ENCODE results near the gene POLR3C.
A peak's percentile ranks its signal among the peaks of the same experiment; 100 is the strongest.
"Not testable (repeated sequence)": the region's sequence is repeated elsewhere in the genome, so short reads cannot be mapped to it uniquely, and the experiment has no call there.

Gene POLR3C

DNA sequence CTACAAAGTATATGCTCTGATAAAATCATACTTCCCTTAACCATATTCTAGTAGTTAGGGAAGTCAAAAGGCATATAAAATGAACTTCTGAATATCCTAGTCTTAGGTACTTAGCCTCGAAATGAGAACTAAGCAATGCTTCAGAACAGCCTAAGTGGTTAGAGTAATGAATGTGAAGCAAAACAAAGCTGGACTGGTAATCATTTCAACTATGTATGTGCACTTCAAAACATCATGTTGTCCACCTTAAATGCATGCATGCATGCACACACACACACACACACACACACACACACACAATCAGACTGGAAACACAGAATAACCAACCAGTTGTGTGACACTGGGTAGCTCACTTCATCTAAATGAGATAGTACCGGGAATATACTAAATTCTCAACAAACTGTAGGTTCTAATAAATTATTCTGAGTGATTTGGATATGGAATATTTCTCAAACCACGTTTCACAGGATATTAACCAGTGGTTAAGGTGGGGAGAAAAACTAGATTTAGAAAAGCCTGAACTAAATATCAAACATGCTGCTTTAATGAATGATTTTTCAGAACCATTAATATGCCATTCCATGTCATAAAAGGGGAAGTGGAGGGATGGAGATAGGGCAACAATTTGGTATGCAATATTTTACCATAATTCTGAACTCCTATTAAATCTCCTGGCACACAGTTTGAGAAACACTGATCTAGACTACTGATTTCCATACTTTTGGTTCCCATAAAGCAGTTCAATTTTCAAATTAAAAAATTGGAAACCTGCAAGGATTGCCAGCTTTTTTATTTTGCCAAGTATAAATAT is 19.6 kb upstream of the POLR3C start:
- Histone ChIP-seq H3K27me3 (ENCODE audit: insufficient read depth, poor library complexity, severe bottlenecking) (no peaks in the 10 kb centered on the region), H3K9me3 (ENCODE audit: severe bottlenecking) (no peaks in the 10 kb centered on the region), H3K4me1 (ENCODE audit: insufficient read depth, poor library complexity, severe bottlenecking) (peaks cover 5% of the 10 kb centered on the region), H3K36me3 (ENCODE audit: low read depth) (peaks cover 5% of the 10 kb centered on the region; the same call in 1 of the 2 replicates), H3K4me3 (ENCODE audit: severe bottlenecking) (no peak overlapping the region), H3K27ac (ENCODE audit: poor library complexity, severe bottlenecking) (no peak overlapping the region)
- no peak for ATAC-seq (ENCODE audit: low read depth)
- TF ChIP-seq, protein P1, sequence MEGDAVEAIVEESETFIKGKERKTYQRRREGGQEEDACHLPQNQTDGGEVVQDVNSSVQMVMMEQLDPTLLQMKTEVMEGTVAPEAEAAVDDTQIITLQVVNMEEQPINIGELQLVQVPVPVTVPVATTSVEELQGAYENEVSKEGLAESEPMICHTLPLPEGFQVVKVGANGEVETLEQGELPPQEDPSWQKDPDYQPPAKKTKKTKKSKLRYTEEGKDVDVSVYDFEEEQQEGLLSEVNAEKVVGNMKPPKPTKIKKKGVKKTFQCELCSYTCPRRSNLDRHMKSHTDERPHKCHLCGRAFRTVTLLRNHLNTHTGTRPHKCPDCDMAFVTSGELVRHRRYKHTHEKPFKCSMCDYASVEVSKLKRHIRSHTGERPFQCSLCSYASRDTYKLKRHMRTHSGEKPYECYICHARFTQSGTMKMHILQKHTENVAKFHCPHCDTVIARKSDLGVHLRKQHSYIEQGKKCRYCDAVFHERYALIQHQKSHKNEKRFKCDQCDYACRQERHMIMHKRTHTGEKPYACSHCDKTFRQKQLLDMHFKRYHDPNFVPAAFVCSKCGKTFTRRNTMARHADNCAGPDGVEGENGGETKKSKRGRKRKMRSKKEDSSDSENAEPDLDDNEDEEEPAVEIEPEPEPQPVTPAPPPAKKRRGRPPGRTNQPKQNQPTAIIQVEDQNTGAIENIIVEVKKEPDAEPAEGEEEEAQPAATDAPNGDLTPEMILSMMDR (IDR thresholded peaks at IDR 0.05; ENCODE audit: poor library complexity, severe bottlenecking), result no peak
- DNase-seq (ENCODE audit: low spot score), result no peak

DNA sequence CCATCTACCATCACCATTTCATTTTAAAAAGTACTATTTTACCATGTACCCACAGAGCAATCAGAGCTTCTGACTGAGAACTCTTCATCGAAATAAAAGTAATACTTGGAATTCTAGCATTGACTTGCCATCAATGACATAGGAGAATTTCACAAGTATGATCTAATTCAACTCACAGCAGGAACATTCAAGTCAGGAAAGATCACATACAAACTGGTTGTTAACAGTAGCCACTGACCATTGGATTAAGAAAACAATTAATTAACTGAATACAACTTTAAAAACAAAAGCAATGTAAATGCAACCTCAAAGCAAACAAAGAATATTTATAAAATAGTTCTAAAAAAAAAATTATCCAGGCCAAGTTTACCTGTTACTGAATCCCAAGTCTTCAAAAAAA is 18.9 kb upstream of the POLR3C start:
- TF ChIP-seq, protein P1 (IDR thresholded peaks at IDR 0.05; ENCODE audit: poor library complexity, severe bottlenecking), result no peak
- no peak overlapping the region for H3K27ac ChIP-seq (ENCODE audit: poor library complexity, severe bottlenecking)

DNA sequence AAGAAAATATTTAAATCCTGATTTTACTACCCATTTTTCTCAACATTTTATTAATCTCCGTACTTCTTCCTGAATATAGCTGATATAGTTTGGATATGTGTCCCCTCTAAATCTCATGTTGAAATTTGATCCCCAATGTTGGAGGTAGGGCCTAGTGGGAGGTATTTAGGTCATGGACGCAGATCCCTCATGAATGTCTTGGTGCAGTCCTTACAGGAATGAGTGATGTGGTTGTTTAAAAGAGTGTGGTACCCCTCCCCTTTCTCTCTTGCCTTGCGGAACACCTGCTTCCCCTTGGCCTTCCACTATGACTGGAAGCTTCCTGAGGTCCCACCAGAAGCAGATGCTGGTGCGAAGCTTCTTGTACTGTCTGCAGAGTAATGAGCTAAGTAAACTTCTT is 17.6 kb upstream of the POLR3C start:
- DNase-seq (ENCODE audit: low spot score), result no peak
- H3K27me3 ChIP-seq (ENCODE audit: insufficient read depth, poor library complexity, severe bottlenecking), result no peaks in the 10 kb centered on the region
- no peaks in the 10 kb centered on the region for H3K9me3 ChIP-seq (ENCODE audit: severe bottlenecking)
- TF ChIP-seq, protein P1 (IDR thresholded peaks at IDR 0.05; ENCODE audit: poor library complexity, severe bottlenecking), result no peak
- peaks cover 5% of the 10 kb centered on the region; the same call in 1 of the 2 replicates for H3K36me3 ChIP-seq (ENCODE audit: low read depth)
- H3K4me3 ChIP-seq (ENCODE audit: severe bottlenecking), result no peak overlapping the region
- peaks cover 5% of the 10 kb centered on the region for H3K4me1 ChIP-seq (ENCODE audit: insufficient read depth, poor library complexity, severe bottlenecking)
- no peak for ATAC-seq (ENCODE audit: low read depth)
- H3K27ac ChIP-seq (ENCODE audit: poor library complexity, severe bottlenecking), result no peak overlapping the region

More for the DNA sequence above, 18.9 kb upstream of the POLR3C start:
- no peaks in the 10 kb centered on the region for H3K27me3 ChIP-seq (ENCODE audit: insufficient read depth, poor library complexity, severe bottlenecking)
- no peak overlapping the region for H3K4me3 ChIP-seq (ENCODE audit: severe bottlenecking)
- no peaks in the 10 kb centered on the region for H3K9me3 ChIP-seq (ENCODE audit: severe bottlenecking)
- DNase-seq (ENCODE audit: low spot score) (no peak), ATAC-seq (ENCODE audit: low read depth) (no peak)
- peaks cover 5% of the 10 kb centered on the region; the same call in 1 of the 2 replicates for H3K36me3 ChIP-seq (ENCODE audit: low read depth)
- H3K4me1 ChIP-seq (ENCODE audit: insufficient read depth, poor library complexity, severe bottlenecking), result peaks cover 5% of the 10 kb centered on the region

DNA sequence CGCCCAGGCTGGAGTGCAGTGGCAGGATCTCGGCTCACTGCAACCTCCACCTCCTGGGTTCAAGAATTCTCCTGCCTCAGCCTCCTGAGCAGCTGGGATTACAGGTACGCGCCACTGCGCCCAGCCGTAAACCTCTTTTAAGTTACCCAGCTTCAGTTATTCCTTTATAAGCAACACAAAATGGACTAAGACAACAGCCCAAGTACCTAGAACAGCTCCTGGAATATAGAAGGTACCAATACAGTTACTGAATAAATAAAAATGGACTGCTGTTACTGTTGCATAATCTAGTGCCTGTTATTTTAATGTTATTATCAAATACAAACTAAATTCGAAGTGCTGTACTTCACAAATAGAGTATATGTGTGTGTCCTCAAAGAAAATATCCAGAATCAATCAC is 17.2 kb upstream of the POLR3C start:
- no peak overlapping the region for H3K4me3 ChIP-seq (ENCODE audit: severe bottlenecking)
- peaks cover 5% of the 10 kb centered on the region; the same call in 1 of the 2 replicates for H3K36me3 ChIP-seq (ENCODE audit: low read depth)
- H3K9me3 ChIP-seq (ENCODE audit: severe bottlenecking), result no peaks in the 10 kb centered on the region
- no peak for DNase-seq (ENCODE audit: low spot score)
- ATAC-seq (ENCODE audit: low read depth), result no peak
- peaks cover 5% of the 10 kb centered on the region for H3K4me1 ChIP-seq (ENCODE audit: insufficient read depth, poor library complexity, severe bottlenecking)
- TF ChIP-seq, protein P1 (IDR thresholded peaks at IDR 0.05; ENCODE audit: poor library complexity, severe bottlenecking), result no peak
- H3K27me3 ChIP-seq (ENCODE audit: insufficient read depth, poor library complexity, severe bottlenecking), result no peaks in the 10 kb centered on the region
- H3K27ac ChIP-seq (ENCODE audit: poor library complexity, severe bottlenecking), result no peak overlapping the region

DNA sequence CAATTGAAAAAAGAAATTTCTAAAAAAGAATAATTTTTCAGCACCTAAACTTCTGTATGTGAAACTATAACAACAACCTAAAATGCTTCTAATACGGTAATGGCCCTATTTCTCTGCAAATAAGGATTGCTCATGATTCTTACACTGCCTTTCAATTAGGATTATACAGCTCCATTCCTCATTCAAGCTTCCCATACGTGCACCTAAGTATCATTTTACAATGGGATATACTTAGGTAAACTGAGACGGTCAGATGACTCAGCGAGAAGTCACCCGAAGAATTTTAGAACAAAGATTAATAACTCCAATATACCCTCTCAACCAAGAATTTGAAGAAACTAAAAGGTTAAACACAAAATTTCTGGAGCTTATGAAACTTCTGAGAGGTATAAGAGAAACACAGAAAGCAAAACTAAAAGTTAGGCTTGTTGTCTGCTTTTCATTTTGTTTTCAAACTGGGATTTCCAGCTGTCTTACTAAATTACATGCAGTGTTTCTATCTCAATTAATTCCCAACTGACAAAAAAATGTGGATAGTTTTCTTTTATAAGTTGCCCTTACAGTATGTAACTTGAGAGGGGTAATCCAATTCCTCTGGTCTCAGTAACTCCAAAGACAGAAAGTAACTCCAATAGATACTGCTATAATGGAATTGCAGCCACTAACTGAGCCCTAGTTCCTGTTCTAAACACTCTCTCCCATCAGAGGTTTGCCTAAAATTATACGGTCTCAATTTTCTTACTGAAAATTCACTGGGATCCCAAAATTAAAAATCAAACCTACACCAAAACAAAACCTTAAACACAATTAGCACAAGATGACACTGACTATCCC is 10.8 kb upstream of the POLR3C start:
- not testable (repeated sequence) for H3K4me1 ChIP-seq (ENCODE audit: insufficient read depth, poor library complexity, severe bottlenecking); H3K36me3 ChIP-seq (ENCODE audit: low read depth); H3K27me3 ChIP-seq (ENCODE audit: insufficient read depth, poor library complexity, severe bottlenecking); DNase-seq (ENCODE audit: low spot score); H3K27ac ChIP-seq (ENCODE audit: poor library complexity, severe bottlenecking); H3K4me3 ChIP-seq (ENCODE audit: severe bottlenecking); H3K9me3 ChIP-seq (ENCODE audit: severe bottlenecking)
- peak; percentile 92 for ATAC-seq (ENCODE audit: low read depth)

DNA sequence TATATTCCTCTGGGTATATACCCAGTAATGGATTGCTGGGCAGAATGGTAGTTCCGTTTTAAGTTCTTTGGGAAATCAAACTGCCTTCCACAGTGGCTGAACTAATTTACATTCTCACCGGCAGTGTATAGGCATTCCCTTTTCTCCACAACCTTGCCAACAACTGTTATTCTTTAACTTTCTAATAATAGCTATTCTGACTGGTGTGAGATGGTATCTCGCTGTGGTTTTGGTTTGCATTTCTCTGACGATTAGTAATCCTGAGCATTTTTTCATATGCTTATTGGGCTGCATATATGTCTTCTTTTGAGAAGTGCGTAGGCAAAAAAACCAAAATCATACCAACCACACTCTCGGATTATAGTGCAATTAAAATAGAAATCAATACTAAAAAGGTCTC is 5.9 kb upstream of the POLR3C start:
- H3K4me1 ChIP-seq (ENCODE audit: insufficient read depth, poor library complexity, severe bottlenecking); H3K36me3 ChIP-seq (ENCODE audit: low read depth); DNase-seq (ENCODE audit: low spot score); H3K27me3 ChIP-seq (ENCODE audit: insufficient read depth, poor library complexity, severe bottlenecking); H3K9me3 ChIP-seq (ENCODE audit: severe bottlenecking); H3K4me3 ChIP-seq (ENCODE audit: severe bottlenecking); H3K27ac ChIP-seq (ENCODE audit: poor library complexity, severe bottlenecking): not testable (repeated sequence)
- ATAC-seq (ENCODE audit: low read depth), result peak; percentile 74

DNA sequence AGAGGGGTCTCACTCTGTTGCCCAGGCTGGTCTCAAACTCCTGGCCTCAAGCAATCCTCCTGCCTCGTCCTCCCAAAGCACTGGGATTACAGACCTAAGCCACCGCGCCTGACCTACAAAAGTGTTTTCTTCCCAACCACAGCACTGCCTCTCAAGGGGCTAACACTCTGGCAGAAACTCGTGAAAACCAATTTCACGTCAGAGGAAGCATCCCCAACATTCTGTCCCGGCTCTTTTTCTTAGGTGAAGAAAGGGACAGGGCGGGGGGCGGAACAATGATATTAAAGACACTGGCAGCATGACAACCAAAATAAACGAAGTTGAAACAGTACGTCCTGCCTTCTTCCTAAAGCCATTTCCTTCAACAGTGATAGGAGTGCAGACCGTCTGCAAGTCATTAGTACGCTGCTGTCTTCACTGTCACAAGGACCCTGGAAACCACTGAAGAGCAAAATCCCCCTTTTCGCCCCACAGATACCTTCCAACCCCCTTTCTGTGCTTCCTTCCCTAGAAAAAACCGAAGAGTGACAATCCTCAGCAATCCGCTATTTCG is 1.1 kb upstream of the POLR3C start:
- not testable (repeated sequence) for H3K4me1 ChIP-seq (ENCODE audit: insufficient read depth, poor library complexity, severe bottlenecking); H3K27me3 ChIP-seq (ENCODE audit: insufficient read depth, poor library complexity, severe bottlenecking); ATAC-seq (ENCODE audit: low read depth); H3K4me3 ChIP-seq (ENCODE audit: severe bottlenecking); H3K27ac ChIP-seq (ENCODE audit: poor library complexity, severe bottlenecking); H3K9me3 ChIP-seq (ENCODE audit: severe bottlenecking); DNase-seq (ENCODE audit: low spot score)
- H3K36me3 ChIP-seq (ENCODE audit: low read depth), result peaks cover 26% of the 10 kb centered on the region
